Fibroblast of the aortic adventitia (primary cell): Measurements from ENCODE around the gene ZNF256. TPM values are rescaled to one million over a fixed set of nuclear protein-coding genes. Genes with fewer than 3 reads are reported as not detected.

Experiments
- DNase-seq: peaks from one replicate; pipeline ENCODE4 v3.0.0-alpha.2; 2010; ENCODE audit warnings: low read depth
- H3K4me3 ChIP-seq: 2 replicates; pipeline ENCODE4 v1.5.1; 2011; ENCODE audit warnings: low read depth, mild to moderate bottlenecking, control low read depth, low read length, moderate library complexity
- CTCF ChIP-seq: IDR thresholded peaks from 2 replicates; pipeline ENCODE4 v1.5.1; 2011; ENCODE audit warnings: mild to moderate bottlenecking, low read length, control low read depth, inconsistent platforms; ENCODE audit not compliant: insufficient read depth
- total RNA-seq: library from RNA; depleted of rRNA; stranded (reverse); fragments of >200 nt; gene quantifications from 2 replicates; pipeline ENCODE4 v1.2.3, GENCODE V29; 2012; ENCODE audit warnings: low replicate concordance

Gene ZNF256
- total RNA-seq, 1 donor = 7.7 TPM

DNA sequence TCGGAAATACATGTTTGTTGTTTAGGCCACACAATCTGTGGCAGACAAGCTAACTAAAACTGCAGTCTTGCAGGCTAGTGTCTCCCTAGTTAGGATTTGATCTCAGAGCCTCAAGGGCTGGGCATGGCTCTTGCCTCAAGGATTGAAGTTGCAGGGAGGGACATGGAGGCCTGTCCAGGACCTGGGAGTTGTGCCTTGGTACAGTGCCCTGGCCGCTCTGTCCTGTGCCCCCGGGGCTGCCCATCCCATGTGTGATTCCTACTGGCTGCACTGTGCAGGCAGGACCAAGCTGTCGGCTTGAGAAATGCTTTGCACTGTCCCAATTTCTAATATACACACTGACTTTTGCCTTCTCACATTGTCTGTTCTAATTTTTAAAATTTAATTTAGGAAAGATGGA is 7.5 kb upstream of the ZNF256 start:
- no peak overlapping the region for H3K4me3 ChIP-seq
- DNase-seq = no peak
- TF ChIP-seq CTCF = no peak

DNA sequence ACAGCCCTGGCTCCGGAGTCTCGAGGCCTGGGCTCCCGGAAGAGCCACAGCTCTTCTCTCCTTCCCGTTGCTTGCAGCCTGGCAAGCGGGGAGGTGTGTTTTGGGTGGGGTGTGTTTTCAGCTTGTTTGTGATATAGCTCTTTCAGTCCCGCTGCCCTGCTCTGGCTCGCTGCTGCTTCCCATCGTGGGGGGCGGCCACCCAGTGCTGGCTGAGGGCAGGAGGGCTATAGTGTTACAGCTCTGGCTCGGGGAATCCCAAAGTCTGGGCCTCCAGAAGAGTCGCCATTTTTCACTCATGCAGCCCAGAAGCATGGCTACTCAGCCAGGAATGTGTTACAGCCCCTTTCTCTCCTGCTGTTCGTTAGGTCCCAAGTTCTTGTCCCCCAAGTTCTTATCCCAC is 2.2 kb upstream of the ZNF256 start:
- no peak for DNase-seq
- H3K4me3 ChIP-seq = no peak overlapping the region
- TF ChIP-seq CTCF = no peak

GRCh38 chr19:57949296-57949695 is 1.8 kb upstream of the ZNF256 start:
- no peak overlapping the region for H3K4me3 ChIP-seq
- no peak for TF ChIP-seq CTCF
- no peak for DNase-seq

DNA sequence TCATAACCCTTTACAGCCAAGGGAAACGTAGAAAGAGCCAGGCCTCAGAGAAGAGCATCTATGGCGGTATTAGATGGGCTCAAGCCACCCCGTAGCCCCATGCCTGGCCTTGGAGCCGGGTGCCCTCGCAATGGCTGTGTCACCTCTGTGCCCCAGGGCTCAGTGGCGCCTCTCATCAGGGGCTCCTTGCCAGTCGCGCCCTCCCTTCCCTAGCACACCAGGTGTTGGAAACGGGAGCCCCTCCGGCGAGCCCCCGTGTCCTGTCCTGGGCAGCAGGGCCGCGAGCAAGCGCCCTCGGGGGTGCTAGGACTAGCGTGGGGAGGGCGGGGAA is 453 bp downstream of the ZNF256 start:
- TF ChIP-seq CTCF = no peak
- peak overlapping the region; percentile 88 for H3K4me3 ChIP-seq
- no peak for DNase-seq

GRCh38 chr19:57946316-57946715 is 1.2 kb downstream of the ZNF256 start:
- peak overlapping the region; percentile 88 for H3K4me3 ChIP-seq
- DNase-seq = no peak
- no peak for TF ChIP-seq CTCF

DNA sequence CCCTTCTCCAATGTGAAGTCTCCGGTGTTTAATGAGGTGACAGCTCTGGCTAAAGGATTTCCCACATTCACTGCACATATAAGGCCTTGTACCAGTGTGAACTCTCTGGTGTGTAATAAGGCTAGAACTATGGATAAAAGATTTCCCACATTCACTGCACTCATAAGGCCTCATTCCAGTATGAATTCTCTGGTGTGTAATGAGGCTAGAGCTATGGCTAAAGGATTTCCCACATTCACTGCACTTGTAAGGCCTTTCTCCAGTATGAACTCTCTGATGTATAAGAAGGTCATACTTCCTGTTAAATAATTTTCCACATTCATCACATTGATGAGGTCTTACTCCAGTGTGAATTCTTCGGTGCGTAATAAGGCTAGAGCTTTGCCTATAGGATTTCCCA is 5.9 kb downstream of the ZNF256 start:
- no peak for DNase-seq
- TF ChIP-seq CTCF = no peak

DNA sequence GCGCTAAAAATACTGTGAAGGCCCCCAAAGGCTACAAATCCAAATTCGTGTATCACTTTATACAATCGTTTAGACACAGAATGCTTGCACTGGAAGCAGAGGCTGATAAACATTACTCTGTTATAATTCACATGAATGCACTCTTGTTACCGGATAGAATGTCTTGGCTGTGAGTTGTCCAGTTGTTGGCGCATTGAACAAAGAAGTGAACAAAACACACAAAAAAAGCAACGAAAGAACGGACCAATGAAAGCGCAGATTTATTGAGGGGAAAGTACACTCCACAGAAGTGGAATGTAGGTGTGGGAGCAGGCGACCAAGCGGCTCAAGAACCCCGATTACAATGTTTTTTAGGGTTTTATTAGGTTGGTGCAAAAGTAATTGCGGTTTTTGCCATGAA is 11.8 kb downstream of the ZNF256 start:
- H3K4me3 ChIP-seq = no peak overlapping the region
- no peak for TF ChIP-seq CTCF
- no peak for DNase-seq

More for the DNA sequence above, 5.9 kb downstream of the ZNF256 start:
- H3K4me3 ChIP-seq = no peak overlapping the region
